Measurements from ENCODE around the gene ARHGEF26. TPM values are rescaled to one million over a fixed set of nuclear protein-coding genes. Genes with fewer than 3 reads are reported as not detected.

The ARHGEF26 gene
- total RNA-seq, 1 experiment from 2014 or later = 13.7 TPM

DNA sequence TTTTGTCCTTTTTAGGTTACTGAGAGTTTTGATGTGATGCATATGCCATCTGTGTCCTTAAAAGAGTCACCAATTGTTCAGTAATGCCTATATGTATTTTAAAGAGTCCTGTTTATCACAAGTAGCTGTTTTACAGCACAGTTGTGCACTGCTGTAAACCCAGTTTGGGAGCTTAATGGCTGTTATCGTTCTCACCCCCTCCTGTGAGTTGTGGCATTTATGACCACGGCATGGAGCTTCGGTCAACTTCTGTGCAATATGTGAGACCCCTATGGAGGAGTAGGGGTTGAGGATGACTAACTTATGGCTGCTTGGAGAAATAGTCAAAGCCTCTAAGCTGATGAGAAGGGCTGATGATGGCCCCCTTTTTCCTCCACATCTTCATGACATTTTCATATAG lies 67.2 kb downstream of the ARHGEF26 start:
- H3K27me3 ChIP-seq (ENCODE audit: insufficient read depth, low read length) = no peaks in the 10 kb centered on the region
- no peak overlapping the region for H3K27ac ChIP-seq (ENCODE audit: insufficient read length, low read depth, low read length)
- H2BK15ac ChIP-seq (ENCODE audit: low read depth, low read length) = no peak overlapping the region
- Mint-ChIP-seq H3K9me3 (no peaks in the 10 kb centered on the region), H3K4me1 (peaks cover 2 to 5% of the 10 kb centered on the region in 2 experiments; a peak in 3 of 4 replicates), H3K36me3 (ENCODE audit: insufficient read depth in 1 of 3, low read depth in 3 of 3) (peaks cover 0 to 4% (median 3%) of the 10 kb centered on the region in 3 experiments; a peak in 2 of 7 replicates), H3K4me3 (no peak overlapping the region), H3K27me3 (ENCODE audit: low read depth) (no peaks in the 10 kb centered on the region), H3K27ac (peak overlapping the region in 1 of 3 experiments; percentile 27; a peak in 1 of 7 replicates)
- no peak overlapping the region for H3T11ph ChIP-seq (ENCODE audit: low read length)
- no peak overlapping the region for H3K4me2 ChIP-seq (ENCODE audit: insufficient read depth, insufficient read length, low read length)
- H3K4ac ChIP-seq (ENCODE audit: low read depth, low read length) = no peak overlapping the region
- H3K23ac ChIP-seq (ENCODE audit: insufficient read length, low read depth, low read length) = no peak overlapping the region
- no peak overlapping the region for H2AK5ac ChIP-seq (ENCODE audit: insufficient read length, low read length)
- H2BK5ac ChIP-seq (ENCODE audit: insufficient read length, low read length) = no peak overlapping the region
- no peaks in the 10 kb centered on the region for H3K4me1 ChIP-seq (ENCODE audit: insufficient read depth, low read length)
- TF ChIP-seq, protein P1, sequence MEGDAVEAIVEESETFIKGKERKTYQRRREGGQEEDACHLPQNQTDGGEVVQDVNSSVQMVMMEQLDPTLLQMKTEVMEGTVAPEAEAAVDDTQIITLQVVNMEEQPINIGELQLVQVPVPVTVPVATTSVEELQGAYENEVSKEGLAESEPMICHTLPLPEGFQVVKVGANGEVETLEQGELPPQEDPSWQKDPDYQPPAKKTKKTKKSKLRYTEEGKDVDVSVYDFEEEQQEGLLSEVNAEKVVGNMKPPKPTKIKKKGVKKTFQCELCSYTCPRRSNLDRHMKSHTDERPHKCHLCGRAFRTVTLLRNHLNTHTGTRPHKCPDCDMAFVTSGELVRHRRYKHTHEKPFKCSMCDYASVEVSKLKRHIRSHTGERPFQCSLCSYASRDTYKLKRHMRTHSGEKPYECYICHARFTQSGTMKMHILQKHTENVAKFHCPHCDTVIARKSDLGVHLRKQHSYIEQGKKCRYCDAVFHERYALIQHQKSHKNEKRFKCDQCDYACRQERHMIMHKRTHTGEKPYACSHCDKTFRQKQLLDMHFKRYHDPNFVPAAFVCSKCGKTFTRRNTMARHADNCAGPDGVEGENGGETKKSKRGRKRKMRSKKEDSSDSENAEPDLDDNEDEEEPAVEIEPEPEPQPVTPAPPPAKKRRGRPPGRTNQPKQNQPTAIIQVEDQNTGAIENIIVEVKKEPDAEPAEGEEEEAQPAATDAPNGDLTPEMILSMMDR (conservative IDR thresholded peaks at IDR 0.05) = no peak
- H2BK120ac ChIP-seq (ENCODE audit: low read depth, low read length, poor library complexity, severe bottlenecking) = no peak overlapping the region
- no peak overlapping the region for H2BK20ac ChIP-seq (ENCODE audit: low read depth, low read length, poor library complexity, severe bottlenecking)
- H3K56ac ChIP-seq (ENCODE audit: insufficient read length, low read depth, low read length) = no peak overlapping the region
- no peak overlapping the region for H2AFZ ChIP-seq (ENCODE audit: low read length)
- no peaks in the 10 kb centered on the region for H3K23me2 ChIP-seq (ENCODE audit: insufficient read length, low read depth, low read length, poor library complexity, severe bottlenecking)
- no peak overlapping the region for H4K8ac ChIP-seq (replicated peaks; ENCODE audit: insufficient read length, low read depth, low read length)
- no peak for DNase-seq
- H3K9ac ChIP-seq (ENCODE audit: extremely low read depth, insufficient read length, low read length) = no peak overlapping the region
- H3K79me2 ChIP-seq (ENCODE audit: insufficient read depth, low read length) = no peaks in the 10 kb centered on the region
- no CpG with 5 or more reads among the region's 3 CpGs for WGBS (ENCODE audit: extremely low coverage, insufficient read length, low lambda C conversion rate)
- no peaks in the 10 kb centered on the region for H4K20me1 ChIP-seq (ENCODE audit: control insufficient read depth, insufficient read depth, insufficient read length)
- H3K14ac ChIP-seq (ENCODE audit: insufficient read depth, low read length) = no peak overlapping the region
- no peaks in the 10 kb centered on the region for H3K79me1 ChIP-seq (ENCODE audit: insufficient read depth, low read depth, low read length, poor library complexity, severe bottlenecking)
- H3K9me3 ChIP-seq (ENCODE audit: control insufficient read depth, low read depth, low read length) = no peaks in the 10 kb centered on the region
- no peak overlapping the region for H4K5ac ChIP-seq (ENCODE audit: insufficient read length, low read depth, low read length)
- no peak overlapping the region for H3K18ac ChIP-seq (ENCODE audit: insufficient read length, low read depth, low read length)
- H4K91ac ChIP-seq (ENCODE audit: insufficient read length, low read depth, low read length) = no peak overlapping the region
- no peak overlapping the region for H2BK12ac ChIP-seq (ENCODE audit: insufficient read length, low read depth, low read length)

All from H9 (cell line).